Measurements from ENCODE around the gene AIF1.
A peak's percentile ranks its signal among the peaks of the same experiment; 100 is the strongest.
"Not testable (repeated sequence)": the region's sequence is repeated elsewhere in the genome, so short reads cannot be mapped to it uniquely, and the experiment has no call there.

AIF1 gene

GRCh38 chr6:31580807-31581433 is 34.1 kb upstream of the AIF1 start:
- peak; percentile 76 for DNase-seq (ENCODE audit: low spot score)

GRCh38 chr6:31581434-31582229 is 33.4 kb upstream of the AIF1 start:
- peak; percentile 31 for DNase-seq (ENCODE audit: low spot score)

GRCh38 chr6:31582230-31582643 is 32.8 kb upstream of the AIF1 start, which contains the start of gene LTB:
Gene LTB (minus strand): TSS chr6:31582424. CDS start chr6:31582417, 7 bp downstream.
- no peak for DNase-seq (ENCODE audit: low spot score)

- no peak for DNase-seq (ENCODE audit: low spot score)
These were observed 29.5 kb upstream of the AIF1 start for GRCh38 chr6:31585491-31585890.

GRCh38 chr6:31586008-31586407 is 29.0 kb upstream of the AIF1 start, which contains the start of gene LST1:
Gene LST1 (plus strand): TSS chr6:31586277. CDS start chr6:31587300, 1,023 bp downstream.
- no peak for DNase-seq (ENCODE audit: low spot score)

- DNase-seq (ENCODE audit: low spot score) = no peak
These were observed 28.3 kb upstream of the AIF1 start for GRCh38 chr6:31586599-31587281.

- DNase-seq (ENCODE audit: low spot score) = no peak
These were observed 26.9 kb upstream of the AIF1 start for GRCh38 chr6:31587791-31588777.

GRCh38 chr6:31588871-31589650 is 26.0 kb upstream of the AIF1 start:
- no peak for DNase-seq (ENCODE audit: low spot score)

GRCh38 chr6:31590691-31591090 is 24.3 kb upstream of the AIF1 start:
- not testable (repeated sequence) for DNase-seq (ENCODE audit: low spot score)

GRCh38 chr6:31592396-31592771 is 22.6 kb upstream of the AIF1 start:
- DNase-seq (ENCODE audit: low spot score) = no peak

- DNase-seq (ENCODE audit: low spot score) = no peak
These were observed 18.0 kb upstream of the AIF1 start for GRCh38 chr6:31597006-31597405.

- DNase-seq (ENCODE audit: low spot score) = no peak
These were observed 7.7 kb upstream of the AIF1 start for GRCh38 chr6:31607317-31607716.

GRCh38 chr6:31609519-31610406 is 5.3 kb upstream of the AIF1 start:
- no peak for DNase-seq (ENCODE audit: low spot score)

- DNase-seq (ENCODE audit: low spot score) = peak; percentile 42
These were observed 4.1 kb upstream of the AIF1 start for GRCh38 chr6:31610968-31611367.

- DNase-seq (ENCODE audit: low spot score) = no peak
These were observed 887 bp upstream of the AIF1 start for GRCh38 chr6:31614075-31614619.

- no peak for DNase-seq (ENCODE audit: low spot score)
These were observed 714 bp downstream of the AIF1 start for GRCh38 chr6:31615748-31616147.

GRCh38 chr6:31617010-31617409 is 2.0 kb downstream of the AIF1 start:
- no peak for DNase-seq (ENCODE audit: low spot score)

GRCh38 chr6:31619805-31620585 is 5.0 kb downstream of the AIF1 start:
- DNase-seq (ENCODE audit: low spot score) = peak; percentile 100
